GM23248 (cell line): ENCODE results near the gene TRIM69.

Source experiments
- EZH2 ChIP-seq: fragments of 200-600 bp; sonication (generic); IDR thresholded peaks from 2 replicates; pipeline ENCODE4 v1.6.1; 2018; ENCODE audit warnings: antibody characterized with exemption, mild to moderate bottlenecking; ENCODE audit not compliant: insufficient read depth, poor library complexity, severe bottlenecking
- EZH2phosphoT487 ChIP-seq: fragments of 200-600 bp; sonication (generic); IDR thresholded peaks from 2 replicates; pipeline ENCODE4 v1.6.1; 2018; ENCODE audit warnings: antibody characterized with exemption, moderate library complexity, mild to moderate bottlenecking, low read depth; ENCODE audit not compliant: insufficient read depth

DNA sequence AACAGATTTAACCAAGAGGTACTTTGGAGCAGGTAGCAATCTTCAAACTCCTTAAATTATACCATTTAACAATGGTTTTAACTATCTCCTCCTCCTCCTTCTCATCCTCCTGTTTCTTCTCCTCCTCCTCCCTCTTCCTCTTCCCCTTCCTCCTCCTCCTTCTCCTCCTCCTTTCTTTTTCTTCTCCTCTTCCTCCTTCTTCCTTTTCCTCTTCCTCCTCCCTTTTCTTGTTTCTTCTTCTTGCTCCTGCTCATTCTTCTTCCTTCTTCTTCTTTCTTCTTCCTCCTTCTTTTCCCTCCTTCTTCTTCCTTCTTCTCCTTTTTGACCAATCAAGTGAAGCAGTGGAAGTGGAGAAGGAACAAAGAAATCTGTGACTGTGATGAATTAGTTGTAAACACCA lies 39.3 kb upstream of the TRIM69 start:
- TF ChIP-seq EZH2 (no peak), EZH2phosphoT487 (no peak)
